DMS 273 treated with DMSO at 0.1 percent for 48 hours (cell line): ENCODE data around the gene TSPAN11.
"Not testable (repeated sequence)": the region's sequence is repeated elsewhere in the genome, so short reads cannot be mapped to it uniquely, and the experiment has no call there.

Source experiments
- DNase-seq: peaks from one replicate; lab custom pipeline; 2025; lab: John Stamatoyannopoulos, UW

TSPAN11 gene

DNA sequence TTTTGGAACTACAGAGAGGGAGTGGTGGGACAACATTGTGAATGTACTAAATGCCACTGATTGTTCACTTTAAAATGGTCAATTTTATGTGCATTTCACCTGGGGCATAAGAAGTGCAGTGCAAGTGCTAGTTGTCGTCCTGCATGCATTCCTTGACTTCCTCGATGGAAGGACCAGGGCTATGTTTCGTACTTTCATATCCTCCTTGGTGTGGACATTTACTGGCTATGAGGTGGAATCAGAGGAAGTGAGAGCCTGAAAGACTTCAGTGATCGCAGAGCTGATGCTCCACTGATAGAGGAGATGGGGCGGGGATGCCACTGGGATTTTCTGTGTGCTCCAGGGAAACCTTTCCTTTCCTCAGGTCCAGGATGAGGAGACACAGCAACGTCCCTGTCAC lies 93.0 kb downstream of the TSPAN11 start:
- DNase-seq = no peak

DNA sequence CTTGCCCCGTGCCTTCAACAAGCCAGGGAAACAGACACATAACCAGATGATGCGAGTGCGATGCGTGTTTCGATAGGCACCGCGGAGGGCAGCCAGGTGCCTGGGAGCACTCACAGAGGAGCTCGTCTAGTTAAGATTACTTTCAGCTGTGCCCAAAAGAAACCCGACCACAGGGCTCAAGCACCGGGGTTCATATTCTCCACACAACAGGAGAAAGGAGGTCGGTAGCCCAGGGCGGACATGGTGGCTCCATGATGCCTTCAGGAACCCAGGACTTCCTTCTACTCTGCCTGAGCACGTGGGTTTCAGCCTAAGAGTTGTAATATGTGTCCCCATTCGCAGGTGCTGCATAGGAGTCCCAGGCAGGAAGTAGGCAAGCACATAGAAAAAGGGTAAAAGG lies 93.4 kb downstream of the TSPAN11 start:
- DNase-seq = no peak

DNA sequence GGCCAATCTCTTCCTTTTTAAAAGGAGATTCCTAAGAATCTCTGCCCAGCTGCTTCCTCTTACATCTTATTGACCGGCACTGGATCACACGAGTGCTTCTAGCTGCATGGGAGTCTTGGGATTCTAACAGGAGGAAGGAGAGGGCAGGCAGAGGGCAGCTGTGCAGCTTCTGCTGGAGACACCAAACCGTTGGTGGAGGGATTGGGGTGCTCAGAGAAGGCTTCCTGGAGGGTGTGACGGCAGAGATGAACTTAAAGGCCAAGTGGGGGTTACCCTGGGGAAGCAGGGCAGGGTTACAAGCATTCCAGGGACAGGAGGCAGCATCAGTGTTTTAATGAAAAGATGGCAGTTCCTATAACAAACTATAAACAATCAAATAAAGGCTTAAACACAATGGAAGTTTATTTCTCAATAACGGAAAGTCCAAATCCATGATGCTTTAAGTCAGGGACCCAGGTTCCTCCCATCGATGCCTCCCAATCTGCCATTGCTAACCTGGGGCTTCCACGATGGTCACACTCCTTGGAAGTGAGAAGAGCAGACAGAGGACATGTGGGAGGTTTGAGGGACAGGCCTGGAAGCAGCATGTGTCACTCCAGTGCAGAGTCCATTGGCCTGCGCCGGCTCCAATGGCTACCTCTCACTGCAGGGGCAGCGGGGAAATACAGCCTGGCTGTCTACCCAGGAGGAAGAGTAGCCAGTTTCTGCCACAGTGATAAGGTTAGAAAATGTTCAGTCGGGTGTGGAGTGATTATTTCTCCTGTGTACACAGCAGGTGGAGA lies 94.0 kb downstream of the TSPAN11 start:
- no peak for DNase-seq

DNA sequence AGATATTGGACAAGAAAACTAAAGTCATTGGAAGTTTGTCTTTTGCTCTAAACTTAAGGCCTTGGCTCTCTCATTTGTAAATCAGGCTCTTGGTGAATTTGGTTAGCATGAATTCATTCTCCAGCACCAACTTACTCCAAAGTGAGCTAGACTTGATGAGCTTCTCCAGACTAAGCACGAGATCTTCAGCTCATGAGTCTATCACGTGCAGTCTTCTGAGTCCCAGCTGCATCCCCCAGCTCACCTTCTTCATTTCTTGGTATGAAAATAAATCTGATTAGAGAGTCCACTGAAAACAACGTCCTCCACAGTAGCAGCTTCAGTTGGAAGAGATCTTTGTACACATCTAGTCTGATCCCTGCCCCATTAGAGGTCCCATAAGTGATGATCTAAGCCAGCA lies 94.6 kb downstream of the TSPAN11 start:
- no peak for DNase-seq

DNA sequence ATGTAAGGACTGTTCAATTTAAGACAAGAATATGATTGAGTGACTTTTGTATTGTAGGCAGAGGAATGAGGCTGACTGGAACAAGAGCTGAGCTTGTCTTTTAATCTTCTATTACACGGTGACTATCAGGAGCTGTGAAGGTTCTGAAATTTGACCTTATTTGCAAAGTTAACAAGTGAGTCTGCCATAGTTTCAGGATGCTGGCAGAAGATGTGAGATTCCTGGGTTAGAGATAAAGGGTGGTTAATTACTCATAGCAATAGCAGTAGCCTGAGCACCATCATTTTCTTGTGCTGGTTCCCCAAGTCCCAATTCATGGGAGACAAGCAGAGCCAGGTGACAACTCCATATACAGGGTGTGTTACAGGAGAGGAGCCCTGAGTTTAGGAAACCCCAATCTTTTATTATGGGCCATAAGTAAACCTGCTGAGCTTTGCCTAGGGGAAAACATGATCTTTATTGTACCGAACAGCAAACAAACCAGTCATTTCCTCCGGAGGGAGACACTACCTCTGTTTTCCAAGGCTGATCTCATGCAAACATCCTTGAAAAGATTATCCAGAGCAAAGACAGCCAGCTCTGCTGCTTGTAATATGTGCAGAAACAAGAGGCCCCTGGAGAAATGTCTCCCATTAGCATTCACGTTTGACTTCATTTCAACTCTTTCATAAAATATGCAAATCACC lies 95.4 kb downstream of the TSPAN11 start:
- no peak for DNase-seq

DNA sequence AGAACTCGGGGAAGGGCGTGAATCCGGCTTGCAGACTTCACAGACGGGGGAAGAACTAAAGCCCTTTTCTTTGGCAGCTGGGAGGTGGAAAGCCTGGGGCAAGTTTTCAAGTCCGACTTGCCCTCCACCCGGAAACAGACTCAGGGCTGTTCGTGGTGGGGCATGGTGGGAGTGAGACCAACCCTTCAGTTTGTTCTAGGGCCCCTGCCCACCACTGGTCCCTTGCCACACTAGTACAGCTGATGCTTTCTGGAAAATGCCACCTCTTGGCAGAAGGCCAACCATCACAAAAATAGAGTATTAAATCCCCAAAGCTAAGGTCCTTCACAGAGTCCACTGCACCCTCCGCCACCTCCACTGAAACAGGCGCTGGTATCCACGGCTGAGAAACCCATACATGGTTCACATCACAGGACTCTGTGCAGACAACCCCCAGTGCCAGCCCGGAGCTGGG lies 96.8 kb downstream of the TSPAN11 start:
- no peak for DNase-seq

DNA sequence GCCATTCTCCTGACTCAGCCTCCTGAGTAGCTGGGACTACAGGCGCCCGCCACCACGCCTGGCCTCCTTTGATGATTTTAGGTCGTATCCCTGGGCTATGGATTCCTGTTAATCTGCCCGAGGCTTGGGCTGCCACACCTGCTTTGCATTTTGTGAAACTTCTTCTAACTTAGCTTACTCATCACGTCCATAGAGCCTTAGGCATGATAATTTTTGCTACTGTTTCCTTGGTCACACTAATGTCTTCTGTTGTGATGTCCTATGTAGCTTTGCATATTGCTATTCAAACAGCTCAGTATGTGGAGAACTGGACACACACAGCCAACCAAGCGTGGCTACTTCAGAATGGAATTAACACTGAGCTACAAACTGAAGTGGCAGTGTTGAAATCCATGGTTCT lies 99.7 kb downstream of the TSPAN11 start:
- DNase-seq = no peak

DNA sequence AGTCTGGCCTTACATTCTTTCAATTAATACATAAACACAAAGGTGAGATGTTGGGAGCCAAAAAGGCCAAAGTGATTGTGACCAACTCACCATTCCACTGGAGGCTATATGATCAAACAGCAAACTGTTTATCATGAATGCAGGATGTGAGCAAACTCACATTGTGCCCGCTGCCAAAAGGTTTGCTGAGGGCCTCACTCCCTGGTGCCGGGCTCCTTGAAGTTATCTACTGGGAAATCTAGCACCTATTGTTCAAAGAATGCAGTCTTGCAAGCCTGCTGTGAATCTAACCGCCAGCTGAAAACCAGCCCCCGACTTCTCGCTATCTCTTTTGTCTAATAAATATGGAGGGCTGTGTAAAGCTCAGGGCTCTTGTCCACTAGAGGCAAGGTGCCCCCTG lies 100.5 kb downstream of the TSPAN11 start:
- DNase-seq = not testable (repeated sequence)

DNA sequence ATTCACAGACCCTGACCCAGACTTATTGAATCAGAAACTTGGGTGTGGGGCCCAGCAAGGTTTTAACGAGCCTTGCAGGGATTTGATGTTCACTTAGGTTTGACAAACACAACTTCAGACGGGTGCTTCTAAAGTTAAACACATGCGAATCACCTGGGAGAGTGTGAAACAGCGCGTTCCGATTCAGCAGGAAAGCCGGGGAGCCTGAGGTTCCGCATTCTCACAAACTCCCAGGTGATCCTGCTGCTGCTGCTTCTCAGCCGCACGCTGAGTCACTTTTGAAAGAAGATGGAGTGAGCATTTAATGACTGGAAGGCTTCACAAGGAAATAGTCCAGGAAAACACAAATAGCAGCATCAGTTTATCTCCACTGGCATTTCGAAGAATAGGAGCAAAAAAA lies 102.9 kb downstream of the TSPAN11 start:
- no peak for DNase-seq

DNA sequence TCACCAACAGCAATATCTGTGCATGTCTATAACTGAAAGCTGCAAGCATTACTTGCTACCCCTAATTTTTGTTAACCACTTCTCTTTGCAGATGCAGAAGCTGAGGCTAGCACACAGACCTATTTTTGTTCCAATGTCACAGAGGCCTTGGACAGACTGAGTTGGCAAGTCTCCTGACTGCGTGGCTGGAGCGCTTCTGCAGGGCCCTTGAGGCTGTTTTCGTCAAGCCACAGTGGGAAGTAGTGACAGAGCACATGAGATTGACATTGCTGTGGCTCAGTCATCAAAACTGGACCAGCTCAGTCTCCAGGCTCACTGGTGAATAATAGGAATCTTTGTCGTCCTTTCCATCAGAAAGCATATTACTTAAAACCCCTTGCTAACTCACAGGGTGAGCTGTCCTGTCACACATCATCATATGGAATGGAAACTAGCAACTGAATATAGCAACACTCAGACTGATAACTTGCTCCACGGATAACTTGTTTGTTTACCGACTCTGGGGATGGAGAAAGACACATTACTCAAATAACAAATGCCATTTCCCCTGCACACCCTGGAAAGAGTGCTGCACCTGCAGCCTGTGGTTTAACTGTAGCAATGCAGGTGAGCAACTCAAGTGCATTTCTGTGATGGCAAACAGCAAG lies 103.5 kb downstream of the TSPAN11 start:
- no peak for DNase-seq

DNA sequence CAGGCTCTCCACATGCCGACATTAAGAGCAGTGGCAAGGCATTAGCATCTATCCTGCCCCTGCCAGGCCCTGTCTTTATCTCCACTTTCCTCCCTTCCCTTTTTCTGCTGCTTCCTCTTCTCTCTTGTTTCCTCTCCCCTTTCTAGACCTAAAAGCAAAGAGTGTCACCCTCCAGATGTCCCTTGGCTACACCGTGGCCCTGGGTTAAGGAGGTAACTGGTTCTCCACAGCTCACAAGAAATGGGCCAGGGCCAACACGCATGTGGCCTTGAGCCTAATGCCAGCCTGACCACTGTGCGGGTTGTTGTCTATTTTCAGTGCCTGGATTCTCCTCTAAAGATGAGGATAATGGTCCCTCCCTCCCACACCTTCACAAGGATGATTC lies 105.4 kb downstream of the TSPAN11 start:
- no peak for DNase-seq

DNA sequence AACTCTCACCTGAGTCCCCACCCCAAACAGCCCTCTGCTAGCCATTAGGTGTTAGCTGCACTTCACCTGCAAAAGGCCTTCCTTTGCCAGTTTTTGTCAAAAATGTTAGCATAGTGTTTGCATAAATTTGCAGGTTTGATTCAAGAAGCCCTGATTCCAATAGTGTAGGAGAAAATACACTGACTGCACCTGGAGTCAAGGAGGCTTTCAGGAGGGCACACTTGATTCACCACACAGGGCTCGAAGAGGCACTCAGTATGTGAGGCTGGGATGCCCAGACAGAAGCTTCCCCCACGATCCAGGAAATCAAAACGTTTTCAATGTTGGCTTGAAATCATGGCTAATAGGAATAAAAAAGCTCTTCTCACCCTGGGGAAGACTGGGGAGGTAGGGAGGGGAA lies 106.6 kb downstream of the TSPAN11 start:
- no peak for DNase-seq

DNA sequence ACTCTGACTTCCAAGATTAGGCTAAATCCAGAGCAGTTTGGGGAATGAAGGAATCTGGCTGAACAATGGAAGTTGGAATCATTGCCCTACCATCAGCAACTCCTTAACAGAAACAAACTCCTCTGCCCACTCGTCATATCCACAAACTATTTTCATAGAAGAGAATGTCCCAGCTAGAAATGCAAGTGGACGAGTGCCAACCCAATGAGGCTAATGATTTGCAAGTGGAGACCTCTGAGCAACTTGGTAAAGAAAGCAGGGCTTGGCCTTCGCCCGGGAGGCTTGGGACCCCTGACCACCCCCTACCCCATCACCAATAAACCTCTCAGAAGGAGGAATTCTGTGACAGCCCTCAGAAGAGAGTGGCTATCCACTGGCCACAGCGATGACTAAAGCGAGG lies 107.1 kb downstream of the TSPAN11 start:
- DNase-seq = no peak

DNA sequence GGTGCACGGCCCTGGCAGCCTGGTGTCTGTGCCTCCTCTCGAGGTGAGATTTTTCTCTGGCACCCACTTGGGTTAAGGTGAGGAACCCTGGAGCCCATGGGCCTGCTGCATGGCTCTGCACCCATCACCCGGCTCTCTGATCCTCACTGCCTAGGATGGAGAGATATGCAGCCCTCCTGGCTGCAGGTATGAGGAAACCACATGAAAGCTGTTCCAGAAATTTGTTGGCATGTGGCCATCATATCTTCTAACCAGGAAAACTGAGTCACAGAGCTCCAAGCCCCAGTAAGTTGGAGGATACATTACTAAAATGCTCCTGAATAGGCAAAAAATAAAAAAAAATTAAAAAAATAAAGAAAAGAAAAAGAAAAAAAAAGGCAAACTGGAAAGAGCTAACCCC lies 107.8 kb downstream of the TSPAN11 start:
- no peak for DNase-seq

DNA sequence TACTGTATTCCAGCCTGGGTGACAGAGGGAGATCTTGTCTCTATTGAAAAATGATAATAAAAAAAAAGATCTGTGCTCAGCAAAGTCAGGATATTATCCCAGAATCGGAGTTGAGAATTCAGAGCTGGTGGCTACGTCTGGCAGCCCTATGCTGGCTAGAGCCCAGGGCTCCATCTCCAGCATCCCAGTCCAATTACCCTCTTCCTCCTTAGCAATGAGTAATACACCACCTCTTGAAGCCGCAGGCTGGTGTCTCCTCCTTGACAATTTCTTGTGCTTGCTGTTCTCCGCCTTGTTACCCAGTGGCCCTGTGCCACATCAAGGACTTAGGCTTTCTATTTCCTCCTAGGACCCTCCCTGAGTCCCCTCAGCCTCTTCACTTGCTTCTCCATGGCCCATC lies 108.7 kb downstream of the TSPAN11 start:
- no peak for DNase-seq

DNA sequence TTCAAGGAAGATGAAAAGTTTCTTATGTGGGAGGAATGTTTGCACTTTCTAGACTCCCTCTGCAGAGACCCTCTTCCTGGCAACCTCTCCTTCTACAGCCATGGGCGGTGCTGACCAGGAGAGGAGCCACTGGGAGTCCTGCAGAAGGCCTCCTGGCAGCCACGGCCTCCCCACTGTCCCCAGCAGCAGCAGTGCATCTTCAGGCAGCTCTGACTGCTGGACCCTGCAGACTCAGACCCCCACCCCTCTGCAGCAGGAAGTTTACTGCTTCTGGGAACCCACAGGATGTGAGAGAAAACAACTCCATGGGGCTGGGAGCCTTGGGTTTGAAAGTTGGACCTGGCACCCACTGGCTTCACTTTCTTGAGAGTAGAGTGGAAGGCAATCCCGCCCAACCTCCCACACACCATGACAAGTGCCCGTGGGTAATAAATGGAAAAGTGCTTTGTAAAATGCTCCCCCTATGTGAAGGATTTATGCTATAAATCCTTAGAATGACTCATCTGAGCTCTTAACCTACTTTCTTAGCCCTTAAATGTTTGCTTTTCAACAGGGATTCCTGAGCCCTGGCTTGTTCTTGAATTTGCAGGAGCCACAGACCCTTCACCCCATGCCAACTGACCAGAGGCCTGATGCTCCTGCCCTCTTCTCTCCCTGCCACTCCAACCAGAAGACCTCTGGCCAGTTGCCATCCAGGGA lies 109.6 kb downstream of the TSPAN11 start:
- no peak for DNase-seq

DNA sequence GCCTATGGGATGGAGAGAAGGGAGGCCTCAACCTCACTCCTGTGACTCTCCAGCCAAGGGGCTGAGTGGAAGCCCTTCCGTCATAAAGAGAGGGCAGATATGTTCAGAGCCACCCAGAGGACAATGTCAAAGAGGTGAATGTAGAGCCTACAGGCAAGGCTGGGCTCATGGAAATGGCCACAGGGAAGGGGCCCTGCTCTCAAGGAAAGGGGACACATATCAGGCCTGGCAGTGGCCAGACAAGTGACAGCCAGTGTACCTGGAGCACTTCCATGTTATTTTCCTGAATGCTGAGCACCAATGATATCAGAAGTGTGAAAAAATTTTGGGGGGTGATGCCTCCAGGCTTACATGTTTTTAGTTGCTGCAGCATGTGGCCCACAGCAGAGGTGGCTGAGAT lies 110.5 kb downstream of the TSPAN11 start:
- DNase-seq = no peak

DNA sequence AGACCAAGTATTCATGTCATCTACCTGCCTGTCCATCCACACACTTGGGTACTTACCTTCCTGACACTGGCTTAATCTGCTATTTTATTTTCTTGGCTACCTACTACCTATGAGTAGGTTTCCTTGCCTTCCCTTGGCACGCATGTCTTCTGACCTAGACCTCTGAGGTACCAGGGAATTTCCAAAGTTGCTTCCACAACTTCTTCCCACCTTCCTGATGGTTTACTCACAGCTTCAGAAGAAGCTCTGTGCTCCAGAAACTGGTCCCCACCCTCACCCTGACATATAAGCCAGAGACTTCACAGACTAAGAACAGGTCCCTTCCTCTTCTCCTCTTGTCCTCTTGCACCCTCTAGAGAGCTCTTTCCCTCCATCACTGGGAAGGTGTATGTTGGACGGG lies 111.4 kb downstream of the TSPAN11 start:
- DNase-seq = no peak

DNA sequence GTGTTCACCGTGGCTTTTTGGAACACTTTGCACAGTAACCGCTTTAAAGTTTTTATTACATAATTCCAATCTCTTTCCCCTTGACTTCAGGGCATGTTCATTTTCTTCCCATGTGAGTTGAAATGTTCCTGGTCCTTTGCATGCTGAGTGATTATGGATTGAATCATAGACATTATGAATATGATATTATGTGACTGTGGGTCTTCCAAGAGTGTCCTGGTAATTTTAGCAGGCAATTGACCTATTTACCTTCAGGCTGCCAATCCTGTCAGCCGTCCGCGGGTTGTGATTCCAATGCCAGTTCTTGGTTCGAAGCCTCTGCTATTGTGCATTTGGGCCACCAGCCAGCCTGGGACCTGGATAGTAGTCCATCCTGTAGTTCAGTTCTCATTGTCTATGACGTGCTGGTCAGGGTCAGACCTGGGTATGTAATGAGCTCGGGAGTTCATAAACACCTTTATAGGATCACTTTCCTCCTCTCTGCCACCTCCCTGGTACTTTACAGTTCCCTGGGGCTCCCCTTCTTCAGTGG lies 114.6 kb downstream of the TSPAN11 start:
- no peak for DNase-seq
